Activated CD4-positive, alpha-beta T cell treated with anti-CD3 and anti-CD28 coated beads, Interleukin-2, amount 50 U/mL, for 48 hours (primary cell): ENCODE measurements around the gene PRKCZ.
"Not testable (repeated sequence)": the region's sequence is repeated elsewhere in the genome, so short reads cannot be mapped to it uniquely, and the experiment has no call there.

ENCODE experiments used
- DNase-seq, 2 experiments: peaks; one replicate each; pipeline ENCODE4 v3.0.0-alpha.2; 2020

Gene PRKCZ

DNA sequence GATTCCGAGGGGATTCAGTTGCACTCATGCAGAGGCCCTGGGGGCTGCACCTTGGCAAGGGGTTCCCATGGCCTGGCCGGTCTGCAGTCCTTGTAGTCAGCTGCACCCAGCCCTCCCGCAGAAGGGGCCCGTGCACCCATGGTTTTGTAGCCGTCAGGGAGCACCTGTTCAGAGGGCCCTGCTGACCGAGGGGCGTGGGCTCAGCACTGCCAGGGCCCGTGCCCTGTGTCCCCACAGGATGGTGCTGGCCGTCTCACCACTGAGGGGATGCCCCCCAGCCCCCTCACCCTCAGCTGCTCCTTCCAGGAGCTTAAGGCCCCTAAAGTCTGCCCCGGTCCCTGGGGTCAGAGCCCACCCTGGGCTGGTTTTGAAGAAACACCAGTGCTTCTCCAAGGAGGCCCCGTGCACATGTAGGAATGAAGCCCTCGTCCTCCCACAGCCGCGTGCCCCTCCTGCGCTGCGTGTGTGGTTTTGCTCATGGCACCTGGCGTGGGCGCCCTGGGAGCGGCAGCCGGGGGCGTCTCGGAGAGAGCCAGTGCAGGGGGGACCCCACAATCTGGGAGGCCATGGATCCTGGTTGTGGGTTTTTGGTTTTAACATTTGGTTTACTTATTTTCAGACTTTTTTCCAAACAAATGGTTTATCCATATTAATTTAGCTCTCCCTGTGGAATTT, 40.1 kb downstream of the PRKCZ start:
- DNase-seq = no peak

GRCh38 chr1:2091611-2092604, 41.7 kb downstream of the PRKCZ start:
- DNase-seq = peak; percentile 67 to 69

- no peak for DNase-seq
Measured at GRCh38 chr1:2093055-2093454, 42.8 kb downstream of the PRKCZ start.

GRCh38 chr1:2093636-2094035, 43.4 kb downstream of the PRKCZ start:
- DNase-seq = no peak

DNA sequence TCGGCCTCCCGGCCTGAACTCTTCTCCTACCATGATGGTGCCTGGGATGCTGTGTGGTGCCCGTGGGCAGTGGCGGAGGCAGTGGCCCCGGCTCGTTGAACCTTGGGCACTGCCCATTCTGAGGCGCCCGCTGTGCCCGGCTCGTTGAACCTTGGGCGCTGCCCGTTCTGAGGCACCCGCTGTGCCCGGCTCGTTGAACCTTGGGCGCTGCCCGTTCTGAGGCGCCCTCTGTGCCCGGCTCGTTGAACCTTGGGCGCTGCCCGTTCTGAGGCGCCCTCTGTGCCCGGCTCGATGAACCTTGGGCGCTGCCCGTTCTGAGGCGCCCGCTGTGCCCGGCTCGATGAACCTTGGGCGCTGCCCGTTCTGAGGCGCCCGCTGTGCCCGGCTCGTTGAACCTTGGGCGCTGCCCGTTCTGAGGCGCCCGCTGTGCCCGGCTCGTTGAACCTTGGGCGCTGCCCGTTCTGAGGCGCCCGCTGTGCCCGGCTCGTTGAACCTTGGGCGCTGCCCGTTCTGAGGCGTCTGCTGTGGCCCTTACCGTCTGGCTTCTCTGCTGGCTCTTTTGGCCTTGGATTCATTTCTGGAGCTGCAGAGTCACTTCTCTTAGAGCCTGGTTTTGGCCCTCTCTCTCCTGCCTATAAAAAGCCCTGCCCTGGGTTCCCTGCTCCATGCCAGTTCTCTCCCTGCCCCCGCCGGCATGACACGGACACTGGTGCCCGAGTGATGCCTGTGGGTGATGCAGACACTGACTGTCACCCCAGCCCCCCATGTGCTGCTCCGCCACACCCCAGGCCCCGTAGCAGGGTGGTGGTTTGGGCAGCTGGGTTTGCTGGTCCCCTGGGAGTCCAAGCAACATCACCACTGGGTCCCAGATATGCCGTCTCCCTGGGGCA, 44.3 kb downstream of the PRKCZ start:
- not testable (repeated sequence) for DNase-seq

DNA sequence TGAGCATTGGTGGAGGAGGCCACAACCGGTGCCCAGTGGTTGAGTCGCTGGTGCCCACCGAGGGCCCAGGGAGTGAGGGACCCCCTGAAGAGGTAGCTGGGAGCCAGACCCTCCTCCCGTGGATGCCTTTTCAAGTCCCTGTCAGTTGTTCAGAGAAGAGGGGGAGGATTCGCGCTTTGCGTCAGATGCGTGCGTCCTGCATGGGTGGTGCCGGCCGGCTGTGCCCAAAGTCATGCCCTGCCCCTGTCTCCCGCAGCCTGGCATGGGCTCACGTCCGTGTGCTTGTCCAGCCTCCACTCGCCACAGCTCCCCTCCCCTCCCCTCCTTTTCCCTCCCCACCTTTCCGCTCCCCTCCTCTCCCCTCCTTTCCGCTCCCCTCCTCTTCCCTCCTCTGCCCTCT, 45.2 kb downstream of the PRKCZ start:
- DNase-seq = no peak

DNA sequence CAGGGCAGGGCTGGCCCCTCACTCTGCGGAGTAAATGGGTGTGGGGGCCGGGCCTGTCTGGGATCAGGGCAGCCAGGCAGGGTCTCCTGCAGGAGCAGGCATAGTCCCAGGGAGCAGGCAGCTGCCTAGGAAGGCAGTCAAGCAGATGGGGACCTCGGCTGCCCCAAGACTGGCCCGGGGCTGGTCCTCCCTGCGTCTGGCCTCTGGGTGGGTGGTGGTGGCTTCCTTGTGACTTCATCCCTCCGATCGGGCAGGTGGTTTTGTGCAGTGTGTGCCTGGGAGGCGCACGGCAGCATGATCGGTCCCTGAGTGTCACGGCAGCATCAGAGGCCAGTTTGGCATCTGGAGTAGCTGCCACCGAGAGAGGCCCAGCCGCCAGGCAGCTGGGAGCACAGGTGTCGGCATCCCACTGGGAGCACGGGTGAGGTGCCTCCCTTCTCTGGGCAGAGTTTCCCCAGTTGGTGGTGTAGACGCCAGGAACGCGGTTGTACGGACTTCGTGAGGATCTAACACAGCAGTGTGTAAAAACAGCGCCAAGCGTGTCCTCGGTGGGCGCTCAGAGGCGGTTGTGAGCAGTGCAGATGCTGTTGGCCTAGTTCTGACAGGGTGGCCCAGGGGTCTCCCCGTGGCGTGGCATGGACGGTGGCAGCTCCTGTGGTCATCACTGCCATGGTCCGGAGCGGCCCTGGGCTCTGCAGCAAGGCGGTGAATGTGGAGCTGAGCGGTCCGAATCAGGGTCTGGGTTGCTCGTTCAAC, 45.9 kb downstream of the PRKCZ start:
- DNase-seq = no peak

DNA sequence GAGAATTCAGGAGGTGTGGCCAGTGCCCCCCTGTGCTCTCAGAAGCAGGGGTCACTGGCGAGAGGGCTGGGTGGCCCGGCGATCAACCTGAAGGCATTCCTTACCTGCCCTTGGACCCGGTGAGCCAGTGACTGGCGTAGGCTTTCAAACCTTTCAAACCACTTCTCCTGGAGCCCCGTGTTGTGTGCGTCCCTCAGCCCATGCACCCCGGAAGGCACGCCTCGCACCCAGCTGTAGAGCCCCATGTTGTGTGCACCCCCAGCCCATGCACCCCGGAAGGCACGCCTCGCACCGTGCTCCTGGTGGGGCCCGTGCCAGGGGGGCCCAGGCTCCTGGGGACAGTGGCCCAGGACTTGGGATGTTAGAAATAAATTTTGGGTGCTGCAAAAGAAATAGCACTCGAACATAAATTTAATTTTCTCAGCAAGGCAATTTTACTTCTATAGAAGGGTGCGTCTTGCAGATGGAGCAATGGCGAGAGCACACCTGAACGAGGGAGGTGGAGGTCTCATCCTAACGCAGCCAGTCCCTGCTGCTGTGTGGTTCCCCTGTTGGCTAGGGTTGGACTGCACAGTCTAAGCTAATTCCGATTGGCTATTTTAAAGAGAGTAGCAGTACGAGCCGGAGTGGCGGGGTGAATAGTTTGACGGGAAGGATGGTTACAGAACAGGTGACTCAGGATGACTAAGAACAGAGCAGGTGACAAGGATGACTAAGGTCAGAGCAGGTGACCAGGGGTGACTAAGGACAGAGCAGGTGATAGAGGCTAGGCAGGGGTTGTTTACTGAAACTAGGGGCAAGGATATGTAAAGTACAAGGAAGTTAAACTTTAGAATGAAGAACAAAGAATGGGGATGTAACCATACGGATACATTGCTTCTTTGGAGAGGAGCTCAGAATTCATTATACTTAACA, 47.4 kb downstream of the PRKCZ start:
- DNase-seq = no peak

DNA sequence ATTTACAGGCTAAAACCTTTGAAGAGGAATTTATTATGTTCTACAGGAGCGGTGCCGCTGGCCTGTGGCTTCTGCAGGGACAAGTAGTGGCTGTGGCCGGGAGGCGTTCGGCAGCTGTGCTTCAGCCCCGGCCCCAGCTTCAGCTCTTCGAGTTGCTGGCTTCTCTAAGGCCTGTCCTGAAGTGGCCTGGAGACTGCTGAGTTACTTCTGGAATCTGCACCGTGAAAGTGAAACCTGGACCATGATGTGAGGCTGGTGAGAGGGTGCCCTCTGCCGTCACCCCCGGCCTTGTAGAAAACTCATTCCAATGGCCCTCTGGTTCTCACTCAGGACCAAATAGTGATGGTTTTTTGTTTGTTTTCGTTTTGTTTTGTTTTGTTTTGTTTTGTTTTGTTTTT, 48.1 kb downstream of the PRKCZ start:
- no peak for DNase-seq

- DNase-seq = no peak
Measured at GRCh38 chr1:2098839-2099785, 48.9 kb downstream of the PRKCZ start.

- no peak for DNase-seq
Measured at GRCh38 chr1:2099886-2100779, 49.9 kb downstream of the PRKCZ start.

GRCh38 chr1:2100780-2101108, 50.5 kb downstream of the PRKCZ start:
- no peak for DNase-seq

DNA sequence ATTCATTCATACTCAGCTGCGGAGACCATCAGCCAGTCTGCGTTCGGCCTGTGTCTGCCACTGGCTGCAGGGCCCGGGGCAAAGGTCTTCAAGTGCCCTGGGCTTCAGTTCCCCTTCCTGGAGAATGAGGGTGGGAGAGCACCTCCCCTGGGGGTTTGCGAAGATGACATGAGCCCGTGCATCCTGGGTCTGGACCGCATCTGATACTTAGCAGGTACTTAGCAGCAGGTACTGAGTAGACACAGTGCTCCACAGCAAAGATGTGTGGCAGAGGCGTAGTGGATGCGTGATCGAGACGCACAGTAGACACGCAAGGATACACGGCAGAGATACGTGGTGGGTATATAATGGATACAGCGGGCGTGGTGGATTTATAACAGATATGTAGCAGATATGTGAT, 51.3 kb downstream of the PRKCZ start:
- no peak for DNase-seq

GRCh38 chr1:2101946-2102345, 51.7 kb downstream of the PRKCZ start:
- DNase-seq = no peak

DNA sequence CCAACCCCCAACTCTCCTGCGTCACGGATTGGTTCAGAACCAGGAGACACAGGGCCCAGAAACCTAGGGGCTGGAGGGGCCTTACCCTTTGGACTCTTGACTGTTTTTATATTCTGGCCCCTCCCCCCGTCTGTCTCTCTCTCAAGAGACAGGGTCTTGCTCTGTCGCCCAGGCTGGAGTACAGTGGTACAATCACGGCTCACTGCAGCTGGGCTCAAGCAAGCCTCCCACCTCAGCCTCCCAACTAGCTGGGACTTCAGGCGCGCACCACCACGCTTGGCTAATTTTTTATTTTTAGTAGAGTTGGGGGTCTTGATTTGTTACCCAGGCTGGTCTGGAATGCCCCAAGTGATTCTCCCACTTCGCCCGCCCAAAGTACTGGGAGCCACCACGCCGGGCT, 52.5 kb downstream of the PRKCZ start:
- DNase-seq = no peak

DNA sequence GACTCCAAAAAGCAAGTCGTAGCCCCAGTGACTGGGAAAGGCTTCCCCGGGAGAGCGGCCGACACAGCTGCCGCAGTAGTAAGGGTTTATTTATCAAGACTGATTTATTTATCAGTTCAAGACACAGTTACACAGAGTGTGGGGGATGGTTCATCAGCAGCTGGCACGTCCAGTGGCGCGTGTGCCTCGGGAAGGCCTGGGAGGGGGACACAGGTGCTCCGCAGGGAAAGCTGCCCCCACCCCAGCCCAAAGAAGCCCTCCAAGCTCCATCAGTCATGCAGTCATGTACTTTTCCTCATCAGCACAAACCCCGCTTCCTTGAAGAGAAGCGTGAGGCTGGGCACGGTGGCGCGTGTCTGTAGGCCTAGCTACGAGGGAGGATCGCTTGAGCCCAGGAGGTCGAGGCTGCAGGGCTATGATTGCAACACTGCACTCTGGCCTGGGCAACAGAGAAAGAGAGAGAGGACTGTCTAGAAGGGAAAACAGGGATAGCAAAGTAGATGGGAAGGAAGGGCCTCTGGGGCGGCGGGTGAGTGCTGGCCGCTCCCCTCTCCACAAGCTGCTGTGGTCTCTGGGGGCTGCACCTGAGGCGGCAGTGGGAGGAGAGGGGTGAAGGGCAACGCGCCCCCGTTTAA, 53.2 kb downstream of the PRKCZ start:
- DNase-seq = no peak

GRCh38 chr1:2103901-2104590, 53.8 kb downstream of the PRKCZ start:
- DNase-seq = no peak
